AG09319 (cell line): Measurements from ENCODE around the gene LSMEM2.

Source experiments
- DNase-seq: peaks from one replicate; pipeline ENCODE4 v3.0.0-alpha.2; 2010; ENCODE audit warnings: low read depth; ENCODE audit errors: extremely low read depth
- CTCF ChIP-seq: IDR thresholded peaks from 2 replicates; pipeline ENCODE4 v1.5.1; 2011; ENCODE audit warnings: low read depth, mild to moderate bottlenecking, inconsistent platforms, low read length, moderate library complexity

LSMEM2 gene

GRCh38 chr3:50235716-50236483 lies 43.0 kb upstream of the LSMEM2 start, which contains the start of gene GNAI2:
Gene GNAI2, plus strand, starts transcription at chr3:50236204. Its CDS starts 132 bp downstream, at chr3:50236336.
- TF ChIP-seq CTCF: no peak
- DNase-seq: peak; percentile 95

DNA sequence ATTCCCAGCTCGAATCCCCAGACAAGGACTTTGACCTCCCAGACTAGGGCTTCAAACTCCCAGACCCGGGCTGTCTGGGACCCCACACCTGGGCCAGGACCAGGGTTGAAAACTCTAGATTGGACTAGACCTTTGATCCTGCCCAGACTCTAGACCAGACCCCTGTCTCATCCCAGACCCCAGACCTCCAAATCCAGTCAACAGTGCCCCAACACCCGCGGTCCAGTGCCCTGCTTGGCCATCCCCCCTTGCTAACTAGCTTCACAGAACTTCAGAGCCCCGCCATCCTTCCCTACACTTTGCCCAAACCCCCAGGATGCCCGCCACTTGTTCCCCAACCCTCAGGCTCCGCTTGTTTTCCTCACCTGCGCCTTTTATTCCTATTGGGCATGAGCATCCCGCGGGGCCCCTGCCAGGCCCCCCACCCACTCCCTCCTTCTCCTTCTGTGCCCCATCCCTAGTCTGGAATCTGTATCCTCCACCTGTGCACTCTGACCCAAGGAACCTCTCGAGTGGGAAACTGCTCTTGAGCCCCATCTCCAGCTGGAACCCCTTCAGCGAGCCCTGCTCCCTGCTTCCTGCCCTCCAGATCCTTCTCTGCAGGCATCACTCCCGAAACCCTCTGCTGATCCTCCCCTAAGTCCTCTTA lies 42.3 kb upstream of the LSMEM2 start:
- DNase-seq: no peak

GRCh38 chr3:50237133-50237651 lies 41.7 kb upstream of the LSMEM2 start:
- no peak for TF ChIP-seq CTCF
- no peak for DNase-seq

More for the DNA sequence above, 42.3 kb upstream of the LSMEM2 start:
- no peak for TF ChIP-seq CTCF

GRCh38 chr3:50237754-50238548 lies 40.9 kb upstream of the LSMEM2 start:
- TF ChIP-seq CTCF: 0 out of 2 replicates have a peak, but pooled peaks have one; percentile 0
- peak; percentile 52 for DNase-seq

DNA sequence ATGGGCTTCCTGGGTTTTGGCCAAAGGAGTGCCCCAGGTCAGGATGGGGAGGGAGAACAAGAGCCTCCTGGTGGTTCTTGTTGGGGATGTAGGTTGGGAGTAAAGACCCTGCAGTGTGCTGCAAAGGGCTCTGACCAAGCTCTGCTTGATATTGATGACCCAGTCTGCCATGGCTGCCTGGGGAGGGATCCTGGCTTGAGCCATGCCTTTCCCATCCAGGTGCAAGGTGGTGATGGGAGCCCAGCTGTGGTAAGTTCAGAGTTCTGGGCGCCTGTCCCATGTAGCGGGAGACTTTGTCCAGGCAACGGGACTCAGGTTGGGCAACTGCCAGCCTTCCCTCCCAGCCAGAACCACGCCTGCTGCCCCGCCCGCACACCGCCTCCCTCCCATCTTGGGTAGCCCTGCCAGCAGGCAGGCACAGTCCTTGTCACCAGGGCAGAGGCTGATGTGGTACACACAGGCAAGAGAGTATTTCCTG lies 40.3 kb upstream of the LSMEM2 start:
- DNase-seq: no peak
- 0 out of 2 replicates have a peak, but pooled peaks have one; percentile 0 for TF ChIP-seq CTCF

GRCh38 chr3:50239649-50240048 lies 39.2 kb upstream of the LSMEM2 start:
- DNase-seq: no peak
- no peak for TF ChIP-seq CTCF
